GM18499 (cell line): Measurements from ENCODE around the gene CPSF3.
"Not testable (repeated sequence)": the region's sequence is repeated elsewhere in the genome, so short reads cannot be mapped to it uniquely, and the experiment has no call there.

ENCODE experiments used
- ATAC-seq: cut with Tn5 transposase; IDR thresholded peaks from one replicate; pipeline ENCODE4 v1.9.1; 2021; ENCODE audit warnings: moderate number of reproducible peaks; ENCODE audit not compliant: insufficient read depth, unreplicated experiment

Gene CPSF3

DNA sequence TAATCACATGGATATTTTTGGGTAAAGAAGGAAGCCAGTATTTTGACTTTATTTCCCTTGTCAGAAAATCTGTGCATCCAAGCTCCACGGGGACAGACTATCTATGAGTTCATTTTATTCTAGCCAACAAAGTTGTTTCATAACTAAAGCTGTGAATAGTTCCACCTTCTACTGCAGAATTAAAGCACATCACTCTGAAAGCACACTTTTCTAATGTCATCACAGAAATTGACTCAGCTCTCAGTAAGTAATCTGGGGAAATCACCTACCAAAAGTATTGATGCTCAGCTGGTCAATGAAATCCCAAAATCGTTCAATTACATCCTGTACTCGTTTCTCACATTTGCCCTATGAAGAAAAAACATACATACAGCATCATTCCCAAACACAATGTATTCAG lies 70.0 kb downstream of the CPSF3 start:
- ATAC-seq = no peak

DNA sequence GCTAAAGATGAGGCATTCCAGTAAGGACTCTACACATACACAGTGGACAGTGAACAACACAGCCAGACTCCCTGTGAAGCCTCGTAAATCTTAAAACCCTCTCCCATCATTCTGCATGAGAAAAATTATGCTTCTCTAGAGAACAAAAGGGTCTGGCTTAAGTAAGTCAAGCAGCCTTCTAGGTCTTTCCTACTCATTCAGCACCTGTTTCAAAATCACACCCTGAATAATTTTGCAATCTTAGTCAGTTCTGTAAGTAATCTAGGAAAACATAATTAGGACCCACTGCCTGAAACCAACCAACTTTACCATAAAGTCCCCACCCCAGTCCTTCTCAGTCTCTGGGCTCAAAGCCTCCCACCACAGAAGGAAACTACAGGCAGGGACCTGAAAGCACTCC lies 70.6 kb downstream of the CPSF3 start:
- no peak for ATAC-seq

DNA sequence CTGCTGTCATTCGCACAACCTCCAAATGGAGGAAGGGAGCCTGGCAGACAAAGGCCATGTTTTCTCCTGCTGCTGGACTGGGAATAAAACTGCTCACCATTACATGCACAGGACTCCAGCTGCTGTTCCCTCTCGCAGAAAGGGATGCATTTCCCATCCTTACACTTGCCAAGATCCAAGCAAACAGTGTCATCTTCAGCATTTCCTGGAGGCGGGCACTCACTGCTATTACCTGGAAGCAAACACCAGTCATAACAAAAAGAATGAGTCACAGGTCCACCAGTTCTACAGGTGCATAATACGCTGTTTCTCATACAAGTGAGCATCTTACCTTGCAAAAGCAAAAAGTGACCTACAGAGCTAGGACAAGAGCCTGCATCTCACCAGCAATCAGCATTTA lies 73.6 kb downstream of the CPSF3 start:
- no peak for ATAC-seq

DNA sequence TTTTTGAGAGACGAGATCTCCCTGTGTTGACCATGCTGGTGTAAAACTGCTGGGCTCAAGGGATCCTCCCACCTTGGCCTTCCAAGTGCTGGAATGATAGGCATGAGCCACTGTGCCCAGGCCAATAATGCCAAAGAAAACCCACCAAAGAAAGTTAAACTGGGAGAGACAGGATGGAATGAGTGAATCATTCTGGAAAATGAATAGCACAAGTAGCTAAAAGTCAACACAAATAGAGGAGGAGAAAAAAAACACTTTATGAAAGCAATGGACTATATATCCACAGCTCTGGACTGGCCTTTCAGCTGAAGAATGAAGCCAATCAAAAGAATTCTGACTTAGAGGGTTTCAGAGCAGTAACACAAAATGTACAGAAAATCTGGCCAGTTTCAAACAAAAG lies 74.8 kb downstream of the CPSF3 start:
- no peak for ATAC-seq

DNA sequence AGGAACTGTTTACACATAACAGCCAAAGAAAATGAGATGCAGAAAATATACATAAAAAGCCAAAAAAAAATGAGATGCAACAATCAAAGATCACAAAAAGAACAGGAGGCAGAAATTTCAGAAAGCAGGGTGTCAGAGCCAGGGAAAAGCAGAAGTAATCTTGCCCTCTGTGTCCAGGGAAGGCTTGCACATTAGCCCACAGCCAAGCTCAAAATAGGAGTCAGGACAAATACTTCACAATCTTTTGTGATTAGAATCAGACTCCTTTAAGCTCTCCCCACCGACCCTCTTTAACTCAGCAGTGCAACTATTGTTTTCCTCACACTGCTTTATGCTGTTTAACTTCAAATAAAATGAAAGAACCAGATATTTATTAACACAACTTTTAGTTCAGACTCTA lies 85.5 kb downstream of the CPSF3 start:
- ATAC-seq = no peak

DNA sequence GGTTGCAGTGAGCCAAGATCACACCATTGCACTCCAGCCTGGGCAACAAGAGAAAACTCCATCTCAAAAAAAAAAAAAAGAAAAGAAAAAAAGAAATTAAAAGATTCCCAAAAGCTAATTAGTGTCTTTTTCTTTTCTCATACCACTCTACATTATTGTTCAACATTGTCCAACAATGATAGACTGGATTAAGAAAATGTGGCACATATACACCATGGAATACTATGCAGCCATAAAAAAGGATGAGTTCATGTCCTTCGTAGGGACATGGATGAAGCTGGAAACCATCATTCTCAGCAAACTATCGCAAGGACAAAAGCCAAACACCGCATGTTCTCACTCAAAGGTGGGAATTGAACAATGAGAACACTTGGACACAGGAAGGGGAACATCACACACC lies 90.5 kb downstream of the CPSF3 start:
- not testable (repeated sequence) for ATAC-seq

DNA sequence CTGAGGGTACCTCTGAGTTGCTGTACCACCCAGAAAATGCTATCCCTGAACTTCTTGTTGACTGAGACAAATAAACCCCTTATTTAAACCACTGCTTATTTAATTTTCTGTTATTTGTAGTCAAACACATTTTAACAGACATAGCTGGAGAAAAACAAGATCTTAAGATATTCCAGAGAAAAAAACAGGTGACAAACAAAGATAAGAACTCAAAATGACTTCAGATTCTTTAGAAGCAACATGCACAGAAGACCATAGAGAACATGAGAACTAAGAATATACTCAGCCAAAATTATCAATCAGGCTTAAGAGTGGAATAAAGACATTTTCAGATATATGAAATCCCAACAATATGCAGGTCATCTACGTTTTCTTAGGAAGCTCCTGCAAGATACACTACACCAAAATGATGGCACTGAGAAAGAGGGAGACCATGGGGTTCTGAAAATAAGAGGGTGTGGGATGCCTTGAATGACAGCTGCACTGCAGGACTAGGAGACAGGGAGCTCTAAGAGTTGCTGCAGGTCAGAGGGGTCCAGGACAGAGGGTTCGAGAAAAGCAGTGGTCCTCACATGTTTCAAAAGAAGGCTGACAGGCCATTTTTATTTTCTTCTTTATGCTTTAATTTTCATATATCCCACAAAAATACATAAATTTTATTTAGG lies 93.8 kb downstream of the CPSF3 start:
- no peak for ATAC-seq

DNA sequence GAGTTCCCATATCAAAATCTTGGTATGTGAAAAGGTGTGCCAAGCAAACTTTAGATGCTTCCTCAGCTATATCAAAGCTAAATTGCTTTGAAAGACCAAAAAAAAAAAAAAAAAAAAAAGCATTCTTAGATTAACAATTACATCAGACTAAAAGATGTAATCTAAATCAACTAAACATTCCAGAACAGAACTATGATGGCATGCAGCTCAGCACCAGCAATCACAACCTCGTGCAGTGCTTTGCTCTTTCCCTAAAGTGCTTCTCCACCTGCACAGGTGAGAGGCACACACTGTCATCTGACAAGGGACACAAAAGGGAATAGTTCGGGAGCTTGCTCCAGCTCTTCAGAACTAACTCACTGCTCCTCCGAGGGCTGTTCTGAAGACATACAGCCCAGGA lies 94.7 kb downstream of the CPSF3 start:
- ATAC-seq = no peak

DNA sequence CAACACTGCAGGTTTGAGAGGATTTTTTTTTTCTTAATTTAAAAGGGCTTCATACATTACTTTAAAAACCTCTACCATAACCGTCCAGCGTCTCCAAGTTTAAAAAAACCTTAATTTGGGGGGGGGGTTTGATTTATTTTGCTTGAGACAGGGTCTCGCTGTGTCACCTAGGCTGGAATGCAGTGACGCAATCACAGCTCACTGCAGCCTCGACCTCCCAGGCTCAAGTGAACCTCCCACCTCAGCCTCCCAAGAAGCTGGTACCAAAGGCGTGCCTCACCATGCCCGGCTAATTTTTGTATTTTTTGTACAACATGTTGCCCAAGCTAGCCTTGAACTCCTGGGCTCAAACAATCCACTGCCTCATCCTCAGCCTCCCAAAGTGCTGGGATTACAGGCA lies 95.3 kb downstream of the CPSF3 start:
- no peak for ATAC-seq

DNA sequence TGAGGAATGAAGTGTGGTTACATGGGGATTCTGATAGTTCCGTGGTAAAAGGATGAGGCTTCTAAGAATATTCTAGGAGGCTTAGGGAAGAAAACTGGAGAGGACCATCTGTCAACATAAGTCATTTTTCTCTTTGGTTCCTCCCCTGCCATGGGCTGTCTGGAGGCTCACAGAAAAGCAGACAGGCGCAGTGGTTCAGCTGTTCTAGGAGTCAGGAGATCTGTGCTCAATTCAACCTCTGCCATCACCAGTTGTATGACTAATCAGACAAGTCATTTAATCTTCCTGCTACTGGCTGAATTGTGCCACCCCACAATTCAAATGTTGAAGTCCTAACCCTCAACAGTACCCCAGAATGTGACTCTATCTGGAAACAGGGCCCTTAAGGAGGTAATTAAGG lies 95.8 kb downstream of the CPSF3 start:
- no peak for ATAC-seq
